ENCODE measurements around the gene XPNPEP1. TPM values are rescaled to one million over a fixed set of nuclear protein-coding genes. Genes with fewer than 3 reads are reported as not detected.

Gene XPNPEP1
- total RNA-seq = 71.9 and 79.7 TPM in 2 replicates

GRCh38 chr10:109922976-109923921 is at the start of gene XPNPEP1:
TSS of gene XPNPEP1 (minus strand) at chr10:109923511. CDS start at chr10:109923433, 78 bp downstream.

Other genes starting within 250 kb of the XPNPEP1 start
- 37.2 and 44.2 TPM in 2 replicates for gene ADD3, start 84.5 kb upstream of the XPNPEP1 start, total RNA-seq